Vagina (tissue), 2 donors: Measurements from ENCODE around the gene RNF135.

Experiments used
- POLR2A ChIP-seq, 2 donors: fragments of 450-650 bp; IDR thresholded peaks; one replicate each; pipeline ENCODE4 v1.6.1; 2017; ENCODE audit warnings: antibody characterized with exemption in 2 of 2, mild to moderate bottlenecking in 2 of 2, moderate library complexity in 2 of 2
- POLR2AphosphoS5 ChIP-seq, 2 donors: sonication (generic); formaldehyde crosslinking; IDR thresholded peaks; one replicate each; pipeline ENCODE4 v1.9.0; 2017; ENCODE audit warnings: antibody characterized with exemption in 2 of 2, mild to moderate bottlenecking in 2 of 2, low read depth in 1 of 2; ENCODE audit not compliant: insufficient read depth in 1 of 2
- TF ChIP-seq, protein P1 (sequence below), 3 experiments: fragments of 450-650 bp in 2 of 3; fragments of 200-600 bp in 1 of 3; sonication (generic) in 1 of 3; IDR thresholded peaks; one replicate each; pipeline ENCODE4 v1.5.1; 2017 to 2019; ENCODE audit warnings: antibody characterized with exemption in 3 of 3, mild to moderate bottlenecking in 2 of 3, moderate library complexity in 2 of 3

DNA sequence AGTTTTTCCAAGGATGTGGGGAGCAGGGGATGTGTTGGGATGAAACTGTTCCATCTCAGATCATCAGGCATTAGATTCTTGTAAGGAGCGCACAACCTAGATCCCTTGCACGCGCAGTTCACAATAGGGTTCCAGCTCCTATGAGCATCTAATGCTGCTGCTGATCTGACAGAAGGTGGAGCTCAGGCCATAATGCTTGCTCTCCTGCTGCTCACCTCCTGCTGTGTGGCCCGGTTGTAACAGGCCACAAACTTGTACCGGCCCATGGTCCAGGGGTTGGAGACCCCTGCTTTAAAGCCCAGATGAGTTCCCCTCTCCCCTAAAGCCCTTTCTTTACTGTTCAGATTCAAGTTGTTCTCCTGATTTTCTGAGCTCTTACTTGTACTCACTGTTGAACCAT lies 44.8 kb downstream of the RNF135 start:
- TF ChIP-seq, protein P1, sequence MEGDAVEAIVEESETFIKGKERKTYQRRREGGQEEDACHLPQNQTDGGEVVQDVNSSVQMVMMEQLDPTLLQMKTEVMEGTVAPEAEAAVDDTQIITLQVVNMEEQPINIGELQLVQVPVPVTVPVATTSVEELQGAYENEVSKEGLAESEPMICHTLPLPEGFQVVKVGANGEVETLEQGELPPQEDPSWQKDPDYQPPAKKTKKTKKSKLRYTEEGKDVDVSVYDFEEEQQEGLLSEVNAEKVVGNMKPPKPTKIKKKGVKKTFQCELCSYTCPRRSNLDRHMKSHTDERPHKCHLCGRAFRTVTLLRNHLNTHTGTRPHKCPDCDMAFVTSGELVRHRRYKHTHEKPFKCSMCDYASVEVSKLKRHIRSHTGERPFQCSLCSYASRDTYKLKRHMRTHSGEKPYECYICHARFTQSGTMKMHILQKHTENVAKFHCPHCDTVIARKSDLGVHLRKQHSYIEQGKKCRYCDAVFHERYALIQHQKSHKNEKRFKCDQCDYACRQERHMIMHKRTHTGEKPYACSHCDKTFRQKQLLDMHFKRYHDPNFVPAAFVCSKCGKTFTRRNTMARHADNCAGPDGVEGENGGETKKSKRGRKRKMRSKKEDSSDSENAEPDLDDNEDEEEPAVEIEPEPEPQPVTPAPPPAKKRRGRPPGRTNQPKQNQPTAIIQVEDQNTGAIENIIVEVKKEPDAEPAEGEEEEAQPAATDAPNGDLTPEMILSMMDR (IDR thresholded peaks at IDR 0.05): no peak
- no peak for TF ChIP-seq POLR2A (IDR thresholded peaks at IDR 0.05)
- TF ChIP-seq POLR2AphosphoS5 (IDR thresholded peaks at IDR 0.05; ENCODE audit: insufficient read depth in 1 of 2, low read depth in 1 of 2): no peak
